CD8-positive, alpha-beta memory T cell (primary cell): ENCODE data around the gene GCLM. TPM values are rescaled to one million over a fixed set of nuclear protein-coding genes. Genes with fewer than 3 reads are reported as not detected.
A peak's percentile ranks its signal among the peaks of the same experiment; 100 is the strongest.

Experiments used
- CTCF ChIA-PET: fragments of 350-600 bp; sonication (Branson Sonifier 250); formaldehyde crosslinking; loops from one replicate; lab custom pipeline; 2021; ENCODE audit warnings: antibody characterized with exemption; lab: Charles Lee
- POLR2A ChIA-PET: fragments of 350-600 bp; sonication (Branson Sonifier 250); formaldehyde crosslinking; loops from one replicate; lab custom pipeline; 2021; ENCODE audit warnings: antibody characterized with exemption; lab: Charles Lee
- DNase-seq, 5 donors: peaks; one replicate each; pipeline versions ENCODE4 v3.0.0 to v3.0.0-alpha.2; 2020 to 2022; ENCODE audit warnings: mixed read lengths in 1 of 5
- H3K27ac ChIP-seq: one replicate; pipeline ENCODE4 v1.7.0; 2013; ENCODE audit warnings: low read depth, mild to moderate bottlenecking, low read length, moderate library complexity
- H3K27me3 ChIP-seq: 2 replicates; pipeline ENCODE4 v1.7.0; 2013; ENCODE audit warnings: low read length, mild to moderate bottlenecking; ENCODE audit not compliant: insufficient read depth, poor library complexity, severe bottlenecking
- H3K36me3 ChIP-seq: 2 replicates; pipeline ENCODE4 v1.7.0; 2013; ENCODE audit warnings: mild to moderate bottlenecking, low read length, moderate library complexity; ENCODE audit not compliant: insufficient read depth
- H3K4me1 ChIP-seq: 2 replicates; pipeline ENCODE4 v1.7.0; 2013; ENCODE audit warnings: mild to moderate bottlenecking, low read length, moderate library complexity; ENCODE audit not compliant: insufficient read depth
- H3K4me3 ChIP-seq: 2 replicates; pipeline ENCODE4 v1.7.0; 2013; ENCODE audit warnings: mild to moderate bottlenecking, low read length
- H3K9me3 ChIP-seq: 2 replicates; pipeline ENCODE4 v1.7.0; 2013; ENCODE audit warnings: mild to moderate bottlenecking, low read length
- H3K27ac Mint-ChIP-seq, 8 donors: one replicate each; pipeline ENCODE4 v1.8.0; 2020 to 2021; ENCODE audit warnings: mixed read lengths in 8 of 8, mild to moderate bottlenecking in 6 of 8, inconsistent platforms in 3 of 8, moderate library complexity in 3 of 8
- H3K27me3 Mint-ChIP-seq, 2 donors: one replicate each; pipeline ENCODE4 v1.8.0; 2020 to 2021; ENCODE audit warnings: mixed read lengths in 2 of 2, mild to moderate bottlenecking in 1 of 2, moderate library complexity in 1 of 2
- H3K36me3 Mint-ChIP-seq, 3 donors: one replicate each; pipeline ENCODE4 v1.8.0; 2020 to 2021; ENCODE audit warnings: mixed read lengths in 3 of 3, inconsistent platforms in 1 of 3, mild to moderate bottlenecking in 1 of 3
- H3K4me1 Mint-ChIP-seq, 3 donors: one replicate each; pipeline ENCODE4 v1.8.0; 2020 to 2021; ENCODE audit warnings: mixed read lengths in 3 of 3, inconsistent platforms in 1 of 3, mild to moderate bottlenecking in 1 of 3
- H3K4me3 Mint-ChIP-seq, 7 donors: one replicate each; pipeline ENCODE4 v1.8.0; 2020 to 2021; ENCODE audit warnings: mixed read lengths in 7 of 7, mild to moderate bottlenecking in 6 of 7, moderate library complexity in 4 of 7, inconsistent platforms in 2 of 7
- H3K9me3 Mint-ChIP-seq, 5 donors: one replicate each; pipeline ENCODE4 v1.8.0; 2020 to 2022; ENCODE audit warnings: mixed read lengths in 5 of 5, mild to moderate bottlenecking in 3 of 5, moderate library complexity in 2 of 5, inconsistent platforms in 1 of 5
- polyA plus RNA-seq: library from polyadenylated mRNA; unstranded; fragments of 300-500 nt; fragmentation: Illumina TruSeq; gene quantifications from one replicate; pipeline ENCODE4 v1.2.3, GENCODE V29; 2021
- total RNA-seq, 2 experiments: library from RNA; stranded (reverse); gene quantifications; one replicate each; pipeline ENCODE4 v1.2.3, GENCODE V29; 2021

The GCLM gene
- total and polyA plus RNA-seq, 3 experiments from 2014 or later, result 24.6 to 36.1 (median 24.8) TPM

DNA sequence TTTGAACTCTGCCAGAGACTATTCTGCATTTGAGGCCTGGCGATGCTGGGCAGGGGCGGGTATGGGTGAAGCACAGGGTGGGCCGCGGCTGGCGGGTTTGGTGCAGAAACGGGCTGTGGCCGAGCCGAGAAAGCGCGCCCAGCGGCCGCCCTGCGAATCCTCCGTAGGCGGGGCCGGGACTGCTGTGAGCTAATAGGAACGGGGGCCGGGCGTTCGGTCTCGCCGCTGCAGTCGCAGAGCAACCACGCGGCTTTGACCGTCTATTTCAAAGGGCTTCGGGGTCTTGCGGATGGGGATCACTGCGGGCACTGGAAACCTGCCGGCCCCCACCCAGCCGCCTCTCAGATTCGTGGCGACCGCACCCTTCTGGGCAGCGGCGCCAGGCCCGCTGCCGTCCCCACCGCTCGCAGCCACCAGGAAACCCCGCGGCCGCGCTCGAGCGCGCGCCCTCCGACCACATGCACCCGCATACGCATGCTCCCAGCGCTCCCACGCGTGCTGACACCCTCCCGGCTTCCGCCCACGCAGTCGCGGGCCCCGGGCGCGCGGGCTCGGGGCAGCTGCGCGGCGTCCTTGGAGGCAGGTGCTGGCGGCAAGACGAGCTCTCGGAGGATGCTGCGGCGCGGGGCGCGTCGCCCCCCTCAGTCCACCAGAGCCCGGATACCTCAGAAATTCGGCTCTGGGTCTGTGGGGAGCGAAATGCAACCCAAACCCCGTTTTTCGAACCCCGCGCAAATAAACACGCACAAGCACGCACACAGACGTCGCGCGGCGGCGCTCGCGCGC, 62.8 kb downstream of the GCLM start:
- peak; percentile 74 to 91 (median 86) for DNase-seq
- Mint-ChIP-seq H3K4me1 (peaks cover 30 to 42% (median 34%) of the 10 kb centered on the region in 3 donors), H3K36me3 (peaks cover 0 to 17% (median 1%) of the 10 kb centered on the region in 3 donors), H3K27ac (peak overlapping the region; percentile 76 to 100 (median 95)), H3K27me3 (peaks cover 0 to 10% of the 10 kb centered on the region in 2 donors), H3K4me3 (peak overlapping the region; percentile 87 to 100 (median 95)), H3K9me3 (peaks cover 0 to 4% (median 3%) of the 10 kb centered on the region in 5 donors)
- CTCF ChIA-PET, result interaction anchor here (0.8 to 5.3 kb wide), 20 partner anchors 8 to 767 kb away, joined by 3 to 77 read pairs (median 4); partner anchors contain the start of genes DNTTIP2, GCLM and MTF2
- Histone ChIP-seq H3K27ac (peak overlapping the region; percentile 85), H3K4me1 (peaks cover 18% of the 10 kb centered on the region), H3K27me3 (no peaks in the 10 kb centered on the region), H3K4me3 (peak overlapping the region; percentile 51), H3K9me3 (no peaks in the 10 kb centered on the region), H3K36me3 (no peaks in the 10 kb centered on the region)
- POLR2A ChIA-PET, result interaction anchor here (0.5 to 1.7 kb wide), 17 partner anchors 10 to 1015 kb away, joined by 3 to 32 read pairs (median 4); partner anchors contain the start of genes CCDC18, DIPK1A, DNTTIP2 and DR1

DNA sequence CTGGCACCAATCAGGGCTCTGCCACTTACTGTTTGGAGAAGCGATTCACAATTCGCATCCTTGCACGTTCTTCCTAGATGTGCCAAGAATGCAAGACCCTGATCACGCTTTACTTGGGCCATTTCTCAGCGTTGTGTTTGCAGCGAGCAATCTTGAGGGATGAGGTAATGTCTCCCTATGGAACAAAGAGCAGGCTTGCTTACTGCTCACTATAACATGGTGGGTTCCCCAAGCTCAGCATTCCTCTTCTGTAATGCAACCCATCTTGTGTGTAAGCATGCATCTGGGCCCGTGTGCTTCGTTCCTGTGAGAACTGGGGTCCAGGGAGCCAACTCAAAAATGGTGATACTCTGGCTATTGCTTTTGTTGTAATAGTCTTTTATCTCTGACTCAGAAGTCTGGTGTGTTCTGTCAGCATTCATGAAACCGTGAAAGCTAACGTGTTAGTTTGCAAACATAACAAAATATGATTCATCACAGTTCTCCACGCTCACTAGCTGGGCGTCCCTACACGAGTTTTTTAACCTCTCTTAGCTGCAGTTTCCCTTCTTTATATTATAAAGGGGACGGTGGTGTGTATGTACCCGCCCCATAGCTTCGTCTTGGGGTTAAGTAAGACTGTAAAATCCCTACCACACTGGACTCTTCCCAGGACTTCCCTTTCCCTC, 63.6 kb downstream of the GCLM start:
- Histone ChIP-seq H3K27me3 (no peaks in the 10 kb centered on the region), H3K4me1 (peaks cover 18% of the 10 kb centered on the region), H3K36me3 (no peaks in the 10 kb centered on the region), H3K4me3 (peak overlapping the region; percentile 51), H3K9me3 (no peaks in the 10 kb centered on the region), H3K27ac (peak overlapping the region; percentile 85)
- CTCF ChIA-PET, result interaction anchor here (0.8 to 5.3 kb wide), 19 partner anchors 9 to 766 kb away, joined by 3 to 77 read pairs (median 4); partner anchors contain the start of genes DNTTIP2, GCLM and MTF2
- Mint-ChIP-seq H3K4me3 (peak overlapping the region; percentile 87 to 100 (median 95)), H3K9me3 (peaks cover 0 to 4% (median 3%) of the 10 kb centered on the region in 5 donors), H3K27ac (peak overlapping the region; percentile 76 to 100 (median 95)), H3K4me1 (peaks cover 30 to 42% (median 34%) of the 10 kb centered on the region in 3 donors), H3K36me3 (peaks cover 0 to 17% (median 1%) of the 10 kb centered on the region in 3 donors), H3K27me3 (peaks cover 0 to 10% of the 10 kb centered on the region in 2 donors)
- no peak for DNase-seq
- POLR2A ChIA-PET, result interaction anchor here (0.6 to 1.7 kb wide), 14 partner anchors 10 to 1014 kb away, joined by 3 to 32 read pairs (median 4); partner anchors contain the start of genes DIPK1A, DNTTIP2, DR1 and GCLM

DNA sequence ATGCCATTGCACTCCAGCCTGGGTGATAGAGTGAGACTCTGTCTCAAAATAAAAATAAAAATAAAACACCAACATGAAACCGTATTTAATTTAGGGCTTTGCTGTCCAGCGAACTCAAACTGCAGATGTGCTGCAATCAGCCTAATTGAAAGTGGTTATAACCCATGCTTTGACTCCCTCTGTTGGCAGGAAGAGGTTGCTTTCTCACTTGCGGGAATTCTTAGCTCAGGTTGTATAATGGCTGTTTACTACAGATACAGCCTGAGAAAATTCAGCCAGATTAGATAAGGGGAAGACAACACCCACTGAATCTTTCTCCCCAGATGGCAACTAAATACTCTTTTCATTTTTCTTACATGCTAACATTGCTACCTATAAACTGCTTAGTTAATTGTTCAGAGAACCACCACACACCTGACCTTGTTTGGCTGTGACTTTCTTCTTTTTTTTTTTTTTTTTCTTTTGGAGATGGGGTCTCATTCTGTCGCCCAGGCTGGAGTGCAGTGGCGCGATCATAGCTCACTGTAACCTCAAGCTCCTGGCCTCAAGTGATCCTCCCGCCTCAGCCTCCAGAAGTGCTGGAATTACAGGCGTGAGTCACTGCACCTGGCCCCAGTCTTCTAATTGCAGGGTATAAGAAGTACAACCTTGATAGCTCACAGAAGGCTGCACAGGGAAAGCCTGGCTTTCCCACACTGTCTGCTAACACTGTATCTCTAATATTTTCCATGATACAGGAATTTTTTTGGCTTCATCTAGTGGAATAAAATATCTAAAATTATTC, 64.8 kb downstream of the GCLM start:
- POLR2A ChIA-PET, result no interaction called here
- no peak overlapping the region for H3K27ac ChIP-seq
- no peaks in the 10 kb centered on the region for H3K27me3 ChIP-seq
- H3K4me3 Mint-ChIP-seq, result peak overlapping the region in 6 of 7 donors; percentile 15 to 78 (median 44)
- H3K4me1 Mint-ChIP-seq, result peaks cover 24 to 35% (median 29%) of the 10 kb centered on the region in 3 donors
- H3K27me3 Mint-ChIP-seq, result peaks cover 0 to 10% of the 10 kb centered on the region in 2 donors
- peaks cover 0 to 4% (median 3%) of the 10 kb centered on the region in 5 donors for H3K9me3 Mint-ChIP-seq
- H3K36me3 Mint-ChIP-seq, result peaks cover 0 to 19% (median 1%) of the 10 kb centered on the region in 3 donors
- no peaks in the 10 kb centered on the region for H3K9me3 ChIP-seq
- no peak overlapping the region for H3K4me3 ChIP-seq
- no peaks in the 10 kb centered on the region for H3K36me3 ChIP-seq
- peak in 4 of 5 donors; percentile 13 to 63 (median 58) for DNase-seq
- peak overlapping the region; percentile 70 to 93 (median 84) for H3K27ac Mint-ChIP-seq
- CTCF ChIA-PET, result interaction anchor here (0.6 to 5.3 kb wide), 19 partner anchors 26 to 850 kb away, joined by 3 to 77 read pairs (median 3); partner anchors contain the start of genes ABCD3 and DNTTIP2
- H3K4me1 ChIP-seq, result peaks cover 18% of the 10 kb centered on the region

DNA sequence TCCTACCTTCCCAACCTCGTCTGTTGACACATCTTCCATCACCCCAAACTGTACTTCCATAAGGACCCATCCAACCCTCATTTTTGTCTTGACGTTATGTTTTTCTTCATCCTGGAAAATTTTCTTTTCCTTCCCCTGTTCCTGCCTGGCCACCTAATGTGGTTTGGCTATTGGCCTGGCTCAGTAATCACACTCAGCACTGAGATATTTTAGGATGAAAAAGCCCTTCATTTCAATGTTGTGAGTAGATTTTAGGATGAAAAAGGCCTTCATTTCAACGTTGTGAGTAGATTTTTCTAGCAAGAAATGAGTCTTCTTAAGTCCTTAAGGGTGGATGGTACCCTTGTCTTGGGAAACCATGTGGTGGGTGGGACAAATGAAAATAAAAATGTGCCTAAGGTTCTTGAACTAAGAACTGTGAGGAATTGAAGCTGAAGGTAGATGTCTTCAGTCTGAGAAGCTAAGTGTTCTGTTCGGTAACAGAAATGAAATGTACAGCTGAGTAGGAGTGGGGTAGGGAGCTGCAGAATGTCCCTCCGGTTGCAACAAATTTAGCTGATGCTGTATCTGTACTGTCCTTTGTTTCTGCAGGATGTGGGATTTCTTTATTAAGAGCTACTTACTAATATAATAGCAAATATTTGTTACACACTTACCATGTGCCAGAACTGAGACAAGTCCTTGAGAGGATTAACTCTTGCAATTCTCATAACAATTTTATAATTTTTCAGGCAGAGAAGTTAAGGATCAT, 66.3 kb downstream of the GCLM start:
- Histone ChIP-seq H3K36me3 (no peaks in the 10 kb centered on the region), H3K27ac (no peak overlapping the region), H3K9me3 (no peaks in the 10 kb centered on the region), H3K27me3 (no peaks in the 10 kb centered on the region), H3K4me3 (no peak overlapping the region), H3K4me1 (peaks cover 18% of the 10 kb centered on the region)
- ChIA-PET CTCF (interaction anchor here (0.8 to 5.3 kb wide), 6 partner anchors 13 to 849 kb away, joined by 3 to 77 read pairs (median 8); partner anchors contain the start of gene GCLM), POLR2A (no interaction called here)
- H3K27me3 Mint-ChIP-seq, result peaks cover 0 to 10% of the 10 kb centered on the region in 2 donors
- peak overlapping the region in 1 of 7 donors; percentile 32 for H3K4me3 Mint-ChIP-seq
- peak overlapping the region in 2 of 8 donors; percentile 2 to 91 for H3K27ac Mint-ChIP-seq
- H3K36me3 Mint-ChIP-seq, result peaks cover 0 to 19% (median 1%) of the 10 kb centered on the region in 3 donors
- peaks cover 0 to 4% (median 3%) of the 10 kb centered on the region in 5 donors for H3K9me3 Mint-ChIP-seq
- H3K4me1 Mint-ChIP-seq, result peaks cover 20 to 28% (median 22%) of the 10 kb centered on the region in 3 donors
- DNase-seq, result no peak

DNA sequence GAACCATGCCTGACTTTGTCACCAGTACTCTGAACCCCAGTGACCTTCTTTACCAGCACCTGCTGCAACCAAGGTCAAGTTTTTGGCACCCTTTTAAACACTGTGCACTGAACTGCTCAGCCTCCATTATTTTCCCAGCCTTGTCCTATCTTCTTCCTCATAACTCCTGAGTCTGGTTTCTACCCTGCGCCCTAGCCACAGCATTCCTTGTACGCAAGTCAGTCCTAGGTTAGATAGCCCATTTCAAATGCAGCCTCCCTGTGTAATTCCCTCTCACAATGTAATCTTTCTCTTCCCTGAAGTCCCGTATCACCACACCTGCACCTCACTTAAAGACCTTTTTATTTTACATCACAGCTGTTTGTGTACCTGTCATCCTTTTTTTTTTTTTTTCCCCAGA, 67.5 kb downstream of the GCLM start:
- no peak for DNase-seq
- H3K4me1 ChIP-seq, result peaks cover 18% of the 10 kb centered on the region
- H3K4me3 Mint-ChIP-seq, result peak overlapping the region in 1 of 7 donors; percentile 14
- peak overlapping the region in 1 of 8 donors; percentile 30 for H3K27ac Mint-ChIP-seq
- ChIA-PET POLR2A (no interaction called here), CTCF (interaction anchor here (3.0 to 5.3 kb wide), 2 partner anchors 68 to 211 kb away, joined by 10 to 77 read pairs; partner anchors contain the start of gene GCLM)
- H3K27me3 Mint-ChIP-seq, result peaks cover 0 to 2% of the 10 kb centered on the region in 2 donors
- no peaks in the 10 kb centered on the region for H3K9me3 Mint-ChIP-seq
- no peak overlapping the region for H3K4me3 ChIP-seq
- peaks cover 16 to 20% (median 20%) of the 10 kb centered on the region in 3 donors for H3K4me1 Mint-ChIP-seq
- H3K27me3 ChIP-seq, result no peaks in the 10 kb centered on the region
- no peaks in the 10 kb centered on the region for H3K9me3 ChIP-seq
- H3K36me3 ChIP-seq, result no peaks in the 10 kb centered on the region
- H3K36me3 Mint-ChIP-seq, result peaks cover 5 to 9% (median 5%) of the 10 kb centered on the region in 3 donors
- no peak overlapping the region for H3K27ac ChIP-seq

DNA sequence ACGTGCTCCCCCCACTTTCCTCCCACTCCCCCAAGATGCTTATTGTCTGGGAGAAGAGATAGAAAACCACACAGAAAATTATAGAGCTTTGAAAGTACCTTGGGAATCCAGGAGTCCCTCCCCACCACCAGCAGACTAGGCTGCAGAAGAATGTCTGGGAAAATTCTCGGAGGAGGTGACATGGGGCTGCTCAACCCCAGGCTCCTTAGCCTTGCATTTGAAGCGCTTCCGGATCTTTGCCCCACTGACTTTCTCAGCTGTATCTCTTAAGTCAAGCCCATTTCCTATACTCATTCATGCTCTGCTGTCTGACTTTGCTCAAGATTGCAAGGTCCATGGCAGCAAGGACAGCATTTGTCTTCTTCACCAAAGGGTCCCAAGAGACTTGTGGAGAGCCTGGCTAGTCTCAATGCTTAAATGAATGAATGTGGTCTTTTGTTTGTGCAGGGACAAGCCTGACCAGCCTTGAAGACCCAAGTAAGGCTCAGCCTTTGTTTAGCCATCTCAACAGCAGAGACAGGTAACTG, 68.2 kb downstream of the GCLM start:
- Histone ChIP-seq H3K27ac (no peak overlapping the region), H3K36me3 (no peaks in the 10 kb centered on the region), H3K4me1 (peaks cover 17% of the 10 kb centered on the region), H3K27me3 (no peaks in the 10 kb centered on the region), H3K4me3 (no peak overlapping the region), H3K9me3 (no peaks in the 10 kb centered on the region)
- H3K27me3 Mint-ChIP-seq, result no peaks in the 10 kb centered on the region
- ChIA-PET CTCF (interaction anchor here (3.0 kb wide), 1 partner anchor 69 kb away, joined by 10 read pairs; the partner anchor contains the start of gene GCLM), POLR2A (no interaction called here)
- H3K36me3 Mint-ChIP-seq, result peaks cover 4 to 5% (median 5%) of the 10 kb centered on the region in 3 donors
- H3K4me1 Mint-ChIP-seq, result peaks cover 14 to 19% (median 18%) of the 10 kb centered on the region in 3 donors
- peak overlapping the region in 1 of 8 donors; percentile 47 for H3K27ac Mint-ChIP-seq
- H3K4me3 Mint-ChIP-seq, result no peak overlapping the region
- no peaks in the 10 kb centered on the region for H3K9me3 Mint-ChIP-seq
- DNase-seq, result no peak
